GM12875 (cell line): ENCODE data around the gene CSTF2.

ENCODE experiments used
- H3K4me3 ChIP-seq: one replicate; pipeline ENCODE4 v1.5.1; 2011; ENCODE audit warnings: low read depth, low read length, control low read depth
- TF ChIP-seq, protein P1 (sequence below): IDR thresholded peaks from 2 replicates; pipeline ENCODE4 v1.5.1; 2011; ENCODE audit warnings: low read depth, mild to moderate bottlenecking, control low read depth, inconsistent platforms, low read length, moderate library complexity, borderline replicate concordance; ENCODE audit not compliant: insufficient read depth

The CSTF2 gene

DNA sequence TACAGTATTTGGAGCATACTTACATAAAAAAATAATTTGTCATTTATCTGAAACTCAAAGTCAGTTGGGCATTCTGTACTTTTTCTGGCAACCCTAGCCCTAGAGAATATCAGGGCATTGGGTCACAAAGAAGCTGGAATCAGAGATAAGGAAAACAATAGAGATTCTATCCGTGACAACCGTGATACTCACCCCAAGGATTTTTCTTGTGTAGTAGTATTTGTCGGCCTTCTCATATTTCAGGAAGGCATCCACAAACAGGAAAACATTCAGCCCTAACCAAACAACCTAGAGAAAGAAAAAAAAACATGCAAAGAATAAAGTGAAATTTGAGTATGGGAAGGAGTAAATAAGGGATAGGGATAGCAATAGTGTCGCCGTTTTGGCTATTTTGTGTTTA lies 50.3 kb downstream of the CSTF2 start:
- H3K4me3 ChIP-seq: no peak overlapping the region
- TF ChIP-seq, protein P1, sequence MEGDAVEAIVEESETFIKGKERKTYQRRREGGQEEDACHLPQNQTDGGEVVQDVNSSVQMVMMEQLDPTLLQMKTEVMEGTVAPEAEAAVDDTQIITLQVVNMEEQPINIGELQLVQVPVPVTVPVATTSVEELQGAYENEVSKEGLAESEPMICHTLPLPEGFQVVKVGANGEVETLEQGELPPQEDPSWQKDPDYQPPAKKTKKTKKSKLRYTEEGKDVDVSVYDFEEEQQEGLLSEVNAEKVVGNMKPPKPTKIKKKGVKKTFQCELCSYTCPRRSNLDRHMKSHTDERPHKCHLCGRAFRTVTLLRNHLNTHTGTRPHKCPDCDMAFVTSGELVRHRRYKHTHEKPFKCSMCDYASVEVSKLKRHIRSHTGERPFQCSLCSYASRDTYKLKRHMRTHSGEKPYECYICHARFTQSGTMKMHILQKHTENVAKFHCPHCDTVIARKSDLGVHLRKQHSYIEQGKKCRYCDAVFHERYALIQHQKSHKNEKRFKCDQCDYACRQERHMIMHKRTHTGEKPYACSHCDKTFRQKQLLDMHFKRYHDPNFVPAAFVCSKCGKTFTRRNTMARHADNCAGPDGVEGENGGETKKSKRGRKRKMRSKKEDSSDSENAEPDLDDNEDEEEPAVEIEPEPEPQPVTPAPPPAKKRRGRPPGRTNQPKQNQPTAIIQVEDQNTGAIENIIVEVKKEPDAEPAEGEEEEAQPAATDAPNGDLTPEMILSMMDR: no peak

DNA sequence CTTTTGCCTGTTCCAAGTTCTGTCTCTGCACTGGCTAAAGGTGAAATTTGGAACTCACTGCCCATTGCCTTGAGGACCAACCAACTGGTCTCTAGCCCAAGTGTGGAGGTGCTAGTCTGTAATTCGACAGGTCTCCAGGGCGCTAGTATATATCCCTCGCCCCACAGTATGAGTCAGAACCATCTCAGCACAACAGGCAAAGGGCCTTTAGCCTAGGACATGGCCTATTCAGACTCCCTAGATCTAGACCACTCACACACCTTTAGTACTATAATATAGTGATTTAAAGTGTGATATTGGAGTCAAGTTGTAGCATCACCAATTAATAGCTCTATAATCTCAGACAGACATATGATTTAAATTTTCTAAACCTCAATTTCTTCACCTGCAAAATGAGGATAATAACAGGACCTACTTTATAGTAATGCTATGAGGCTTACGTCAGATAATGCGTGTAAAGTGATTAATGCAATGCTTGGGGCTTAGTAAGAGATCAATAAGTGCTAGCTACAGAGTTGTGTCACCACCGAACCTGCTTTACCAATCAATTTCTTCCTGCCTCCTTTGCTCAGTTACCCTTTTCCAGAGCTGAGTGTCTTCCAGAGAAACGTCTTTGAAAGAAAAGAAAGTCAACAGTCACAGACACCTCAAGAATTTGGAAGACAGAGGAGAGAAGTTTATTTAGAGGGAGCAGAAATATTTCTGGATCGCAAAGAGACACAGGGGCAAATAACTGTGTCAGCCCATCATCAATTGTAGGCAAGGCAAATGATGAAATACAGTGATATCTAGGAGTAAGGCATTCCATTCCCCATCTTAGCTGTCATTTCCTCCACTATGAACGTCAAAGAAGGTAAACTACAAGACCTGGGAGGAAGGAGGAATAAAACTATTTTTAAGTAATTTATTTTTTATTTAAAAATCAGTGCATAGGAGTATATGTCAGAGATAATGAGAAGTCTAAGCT lies 51.7 kb downstream of the CSTF2 start:
- H3K4me3 ChIP-seq: no peak overlapping the region
- TF ChIP-seq, protein P1: no peak

DNA sequence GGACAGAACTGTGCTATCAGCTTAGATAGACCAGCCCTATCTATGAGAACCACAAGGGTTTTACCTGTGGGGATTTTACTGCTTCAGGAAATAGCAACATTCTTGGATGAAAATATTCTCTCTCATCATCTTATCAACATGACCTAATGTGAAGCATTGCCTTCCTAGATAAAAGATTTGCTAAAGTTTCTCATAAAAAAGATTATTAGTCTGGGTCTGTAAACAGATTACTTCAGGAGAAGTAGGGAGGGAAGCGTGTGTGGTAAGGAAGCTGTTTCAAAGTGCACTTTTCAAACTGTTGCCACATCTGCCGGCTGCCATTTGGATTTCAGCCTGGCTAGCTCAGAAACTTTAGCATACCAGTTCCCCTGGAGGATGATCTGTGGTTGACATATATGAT lies 54.1 kb downstream of the CSTF2 start, which contains the start of gene NOX1:
Gene NOX1 (minus strand): TSS at position 35 of the 400 bp plus-strand sequence. CDS start 220 bp downstream, outside the sequence.
- TF ChIP-seq, protein P1: no peak
- H3K4me3 ChIP-seq: no peak within 1 kb of the TSS

DNA sequence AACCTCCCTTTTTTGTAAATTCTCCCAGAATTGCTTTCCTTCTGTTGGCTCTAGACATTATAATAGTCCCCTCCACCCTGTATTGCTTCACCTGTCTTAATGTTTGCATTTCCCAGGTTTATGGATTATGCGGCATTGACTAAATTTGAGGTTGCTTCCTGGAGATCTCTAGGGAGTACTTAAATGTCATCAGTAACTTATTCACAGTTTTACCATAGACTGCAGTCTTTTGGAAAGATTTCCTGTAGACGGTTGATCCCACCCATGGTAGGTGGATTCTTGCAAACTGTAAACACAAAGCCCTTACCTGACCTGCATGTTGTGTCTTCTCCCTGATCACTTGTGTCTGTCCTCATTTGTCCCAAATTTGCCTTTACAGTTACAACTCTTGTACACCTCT lies 60.2 kb downstream of the CSTF2 start:
- H3K4me3 ChIP-seq: no peak overlapping the region
- TF ChIP-seq, protein P1: no peak

DNA sequence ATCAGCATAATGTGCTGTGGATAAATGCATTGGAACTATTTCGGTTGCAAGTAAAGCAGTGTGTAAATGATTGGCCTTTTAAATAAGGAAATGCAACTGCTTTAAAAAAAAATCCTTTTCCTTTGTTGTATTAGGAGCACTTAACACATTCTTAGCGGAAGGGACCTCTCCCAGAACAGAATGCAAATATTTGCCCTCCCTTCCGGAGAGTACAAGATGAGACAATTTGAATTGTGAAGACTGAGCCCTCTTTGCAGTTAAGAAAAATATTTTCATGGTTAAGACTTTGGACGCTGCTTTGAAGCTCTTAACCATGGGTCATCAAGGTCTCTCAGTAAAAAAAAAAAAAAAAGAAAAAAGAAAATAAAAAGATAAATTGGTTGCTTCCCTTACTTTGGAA lies 63.5 kb downstream of the CSTF2 start:
- TF ChIP-seq, protein P1: no peak
- H3K4me3 ChIP-seq: no peak overlapping the region
